Neural cell (in vitro differentiated cells): Measurements from ENCODE around the gene FLRT3.

Source experiments
- CTCF ChIP-seq: fragments of 450-650 bp; IDR thresholded peaks from 2 replicates; pipeline ENCODE4 v1.5.1; 2014; ENCODE audit warnings: antibody characterized with exemption, mild to moderate bottlenecking, moderate library complexity; ENCODE audit not compliant: poor library complexity, severe bottlenecking
- EP300 ChIP-seq: fragments of 450-650 bp; conservative IDR thresholded peaks from 2 replicates; pipeline ENCODE4 v1.6.1; 2014; ENCODE audit warnings: antibody characterized with exemption, mild to moderate bottlenecking, moderate library complexity; ENCODE audit not compliant: poor library complexity, severe bottlenecking

DNA sequence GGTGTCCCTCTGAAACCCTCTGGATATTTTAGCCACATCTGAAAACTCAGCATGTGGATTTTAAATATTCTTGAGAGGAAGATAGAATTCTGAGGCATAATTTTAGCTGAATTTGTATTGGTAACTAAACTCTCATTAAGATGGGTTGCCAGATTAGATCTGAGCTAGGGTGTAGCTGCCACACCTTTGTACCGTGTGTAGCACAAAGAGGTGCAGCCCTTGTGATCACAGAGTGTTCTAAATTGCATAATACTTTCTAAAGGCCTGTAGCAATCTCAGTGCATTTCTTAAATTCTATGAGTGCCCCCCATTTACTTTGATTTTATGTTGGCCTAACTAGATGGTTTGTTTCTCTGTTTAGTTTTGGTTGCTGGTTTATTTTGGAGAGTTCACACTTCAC, 53.0 kb downstream of the FLRT3 start:
- TF ChIP-seq CTCF (no peak), EP300 (no peak)
